ACC112 (cell line): ENCODE results near the gene TMED5.

Experiments
- H2AFZ ChIP-seq: fragments of 200-600 bp; sonication (generic); one replicate; pipeline ENCODE4 v1.6.0; 2017; ENCODE audit warnings: antibody characterized with exemption, low read length; ENCODE audit not compliant: unreplicated experiment
- H3K27ac ChIP-seq: fragments of 200-600 bp; sonication (generic); 2 replicates; pipeline ENCODE4 v1.5.1; 2014; ENCODE audit warnings: low read depth, mild to moderate bottlenecking, antibody characterized with exemption, low read length, moderate library complexity
- H3K27me3 ChIP-seq: fragments of 200-600 bp; sonication (generic); 2 replicates; pipeline ENCODE4 v1.6.1; 2014; ENCODE audit warnings: mild to moderate bottlenecking, antibody characterized with exemption, low read length, moderate library complexity, mixed read lengths; ENCODE audit not compliant: insufficient read depth
- H3K36me3 ChIP-seq: fragments of 200-600 bp; sonication (generic); 2 replicates; pipeline ENCODE4 v1.6.1; 2016; ENCODE audit warnings: mild to moderate bottlenecking, antibody characterized with exemption, low read length, moderate library complexity, mixed read lengths; ENCODE audit not compliant: insufficient read depth
- H3K4me1 ChIP-seq: fragments of 200-600 bp; sonication (generic); one replicate; pipeline ENCODE4 v1.6.1; 2016; ENCODE audit warnings: low read length, mixed read lengths; ENCODE audit not compliant: insufficient read depth, unreplicated experiment, control insufficient read depth
- H3K4me3 ChIP-seq: fragments of 200-600 bp; sonication (generic); 2 replicates; pipeline ENCODE4 v1.5.1; 2014; ENCODE audit warnings: mild to moderate bottlenecking, low read depth, low read length
- H3K79me2 ChIP-seq: fragments of 200-600 bp; sonication (generic); one replicate; pipeline ENCODE4 v1.6.0; 2016; ENCODE audit warnings: low read length; ENCODE audit not compliant: control insufficient read depth, unreplicated experiment, insufficient read depth

TMED5 gene

GRCh38 chr1:93102142-93102541, 78.1 kb downstream of the TMED5 start:
- Histone ChIP-seq H2AFZ (no peak overlapping the region), H3K27me3 (no peaks in the 10 kb centered on the region), H3K79me2 (peaks cover 84% of the 10 kb centered on the region), H3K27ac (no peak overlapping the region), H3K36me3 (peaks cover 8% of the 10 kb centered on the region; the same call in 1 of the 2 replicates), H3K4me3 (no peak overlapping the region), H3K4me1 (no peaks in the 10 kb centered on the region)
